Stimulated activated naive CD8-positive, alpha-beta T cell treated with anti-CD3 and anti-CD28 coated beads, Interleukin-15, amount 100 ng/mL, for 72 hours (primary cell): ENCODE data around the gene WDFY2.

Experiments used
- ATAC-seq: fragments of 150-1000 bp; cut with Tn5 transposase; 2 replicates; pipeline ENCODE4 v1.10.0; 2021; ENCODE audit warnings: mild to moderate bottlenecking, moderate library complexity
- DNase-seq, 2 donors: peaks; one replicate each; pipeline ENCODE4 v3.0.0; 2021 to 2022
- H3K27ac Mint-ChIP-seq, 2 donors: one replicate each; pipeline ENCODE4 v1.8.0; 2022; ENCODE audit warnings: mild to moderate bottlenecking in 2 of 2, mixed read lengths in 2 of 2, moderate library complexity in 2 of 2
- H3K27me3 Mint-ChIP-seq: one replicate; pipeline ENCODE4 v1.8.0; 2022; ENCODE audit warnings: mixed read lengths
- H3K4me1 Mint-ChIP-seq: one replicate; pipeline ENCODE4 v1.8.0; 2022; ENCODE audit warnings: mild to moderate bottlenecking, mixed read lengths
- H3K4me3 Mint-ChIP-seq, 2 donors: one replicate each; pipeline ENCODE4 v1.8.0; 2022; ENCODE audit warnings: mild to moderate bottlenecking in 2 of 2, mixed read lengths in 2 of 2, moderate library complexity in 1 of 2
- H3K9me3 Mint-ChIP-seq, 2 donors: one replicate each; pipeline ENCODE4 v1.8.0; 2022; ENCODE audit warnings: mixed read lengths in 2 of 2

The WDFY2 gene

GRCh38 chr13:51608857-51609406 is 24.7 kb downstream of the WDFY2 start:
- ATAC-seq (no peak), DNase-seq (no peak)
- Mint-ChIP-seq H3K27me3 (no peaks in the 10 kb centered on the region), H3K27ac (no peak overlapping the region), H3K4me1 (peaks cover 19% of the 10 kb centered on the region), H3K4me3 (no peak overlapping the region), H3K9me3 (peaks cover 0 to 6% of the 10 kb centered on the region in 2 donors)

DNA sequence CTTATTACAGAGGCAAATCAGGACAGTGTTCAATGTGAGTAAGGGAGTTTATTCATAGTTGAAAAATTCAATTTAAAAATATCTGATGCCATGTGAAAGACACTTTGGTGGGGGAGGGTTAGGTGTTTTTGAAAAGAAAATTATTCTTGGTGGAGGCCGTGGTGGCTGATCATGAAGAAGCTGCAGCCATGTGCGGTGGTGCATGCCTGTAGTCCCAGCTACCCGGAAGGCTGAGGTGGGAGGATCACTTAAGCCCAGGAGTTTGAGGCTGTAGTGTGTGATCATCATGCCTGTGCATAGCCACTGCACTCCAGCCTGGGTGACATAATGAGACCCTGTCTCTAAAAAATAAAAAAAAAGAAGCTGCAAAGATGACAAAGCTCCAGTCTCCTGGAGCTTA is 28.6 kb downstream of the WDFY2 start:
- Mint-ChIP-seq H3K27me3 (no peaks in the 10 kb centered on the region), H3K27ac (no peak overlapping the region), H3K9me3 (peaks cover 0 to under 1% of the 10 kb centered on the region in 2 donors), H3K4me1 (peaks cover 27% of the 10 kb centered on the region), H3K4me3 (no peak overlapping the region)
- ATAC-seq (no peak), DNase-seq (no peak)

GRCh38 chr13:51613535-51613934 is 29.3 kb downstream of the WDFY2 start:
- Mint-ChIP-seq H3K4me3 (no peak overlapping the region), H3K27ac (no peak overlapping the region), H3K9me3 (no peaks in the 10 kb centered on the region), H3K4me1 (peaks cover 33% of the 10 kb centered on the region), H3K27me3 (no peaks in the 10 kb centered on the region)
- no peak for ATAC-seq
- no peak for DNase-seq

GRCh38 chr13:51614350-51614786 is 30.1 kb downstream of the WDFY2 start:
- peak; percentile 94 for ATAC-seq
- H3K4me1 Mint-ChIP-seq: peaks cover 42% of the 10 kb centered on the region
- no peaks in the 10 kb centered on the region for H3K27me3 Mint-ChIP-seq

GRCh38 chr13:51618626-51619025 is 34.4 kb downstream of the WDFY2 start:
- H3K27ac Mint-ChIP-seq: peak overlapping the region in 1 of 2 donors; percentile 76
- ATAC-seq (no peak), DNase-seq (no peak)
- H3K4me3 Mint-ChIP-seq: no peak overlapping the region
- H3K27me3 Mint-ChIP-seq: no peaks in the 10 kb centered on the region
- H3K4me1 Mint-ChIP-seq: peaks cover 58% of the 10 kb centered on the region
- H3K9me3 Mint-ChIP-seq: no peaks in the 10 kb centered on the region

More at GRCh38 chr13:51614350-51614786, 30.1 kb downstream of the WDFY2 start:
- Mint-ChIP-seq H3K4me3 (peak overlapping the region; percentile 83 to 85), H3K9me3 (no peaks in the 10 kb centered on the region), H3K27ac (peak overlapping the region; percentile 97 to 98)
- peak in 1 of 2 donors; percentile 34 for DNase-seq

GRCh38 chr13:51619614-51620013 is 35.4 kb downstream of the WDFY2 start:
- peak overlapping the region in 1 of 2 donors; percentile 88 for H3K27ac Mint-ChIP-seq
- no peaks in the 10 kb centered on the region for H3K27me3 Mint-ChIP-seq
- no peak overlapping the region for H3K4me3 Mint-ChIP-seq
- no peaks in the 10 kb centered on the region for H3K9me3 Mint-ChIP-seq
- peaks cover 60% of the 10 kb centered on the region for H3K4me1 Mint-ChIP-seq
- ATAC-seq: peak; percentile 94
- DNase-seq: no peak

GRCh38 chr13:51620165-51620983 is 36.1 kb downstream of the WDFY2 start:
- peaks cover 62% of the 10 kb centered on the region for H3K4me1 Mint-ChIP-seq
- DNase-seq: no peak
- no peaks in the 10 kb centered on the region for H3K9me3 Mint-ChIP-seq
- no peaks in the 10 kb centered on the region for H3K27me3 Mint-ChIP-seq
- ATAC-seq: no peak
- H3K27ac Mint-ChIP-seq: peak overlapping the region; percentile 5 to 30
- no peak overlapping the region for H3K4me3 Mint-ChIP-seq

- peaks cover 67% of the 10 kb centered on the region for H3K4me1 Mint-ChIP-seq
These were observed 37.3 kb downstream of the WDFY2 start for GRCh38 chr13:51621602-51622001.

DNA sequence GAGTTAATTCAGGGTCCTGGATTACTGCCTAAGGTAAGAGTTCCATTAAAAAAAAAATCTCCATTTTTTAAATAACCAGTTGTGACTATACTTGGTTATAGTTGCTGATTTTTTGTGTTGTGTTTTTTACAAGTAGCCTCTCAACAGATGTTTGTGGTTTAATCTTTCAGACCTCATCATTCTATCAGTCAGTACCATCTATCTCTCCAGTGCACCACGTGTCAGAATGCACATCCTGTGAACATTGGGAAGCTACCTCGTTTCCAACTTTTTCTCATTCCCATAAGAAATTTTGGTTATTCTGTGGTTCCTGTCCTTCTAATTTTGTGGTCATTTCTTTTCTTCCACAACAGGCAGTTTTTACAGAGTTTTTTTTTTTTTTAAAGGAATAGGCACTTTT is 39.2 kb downstream of the WDFY2 start:
- Mint-ChIP-seq H3K27me3 (no peaks in the 10 kb centered on the region), H3K4me1 (peaks cover 68% of the 10 kb centered on the region), H3K9me3 (no peaks in the 10 kb centered on the region), H3K4me3 (no peak overlapping the region), H3K27ac (peak overlapping the region in 1 of 2 donors; percentile 72)
- no peak for ATAC-seq
- no peak for DNase-seq

More at GRCh38 chr13:51621602-51622001, 37.3 kb downstream of the WDFY2 start:
- no peak overlapping the region for H3K4me3 Mint-ChIP-seq
- no peaks in the 10 kb centered on the region for H3K9me3 Mint-ChIP-seq
- DNase-seq (no peak), ATAC-seq (no peak)
- H3K27ac Mint-ChIP-seq: no peak overlapping the region
- H3K27me3 Mint-ChIP-seq: no peaks in the 10 kb centered on the region

- DNase-seq (no peak), ATAC-seq (peak; percentile 44)
- H3K27me3 Mint-ChIP-seq: no peaks in the 10 kb centered on the region
- H3K4me1 Mint-ChIP-seq: peaks cover 68% of the 10 kb centered on the region
- no peak overlapping the region for H3K4me3 Mint-ChIP-seq
- no peak overlapping the region for H3K27ac Mint-ChIP-seq
- H3K9me3 Mint-ChIP-seq: no peaks in the 10 kb centered on the region
These were observed 39.9 kb downstream of the WDFY2 start for GRCh38 chr13:51624207-51624606.

- ATAC-seq (no peak), DNase-seq (no peak)
- Mint-ChIP-seq H3K4me1 (peaks cover 68% of the 10 kb centered on the region), H3K27ac (no peak overlapping the region), H3K27me3 (no peaks in the 10 kb centered on the region), H3K9me3 (no peaks in the 10 kb centered on the region), H3K4me3 (no peak overlapping the region)
These were observed 40.6 kb downstream of the WDFY2 start for GRCh38 chr13:51624695-51625345.

DNA sequence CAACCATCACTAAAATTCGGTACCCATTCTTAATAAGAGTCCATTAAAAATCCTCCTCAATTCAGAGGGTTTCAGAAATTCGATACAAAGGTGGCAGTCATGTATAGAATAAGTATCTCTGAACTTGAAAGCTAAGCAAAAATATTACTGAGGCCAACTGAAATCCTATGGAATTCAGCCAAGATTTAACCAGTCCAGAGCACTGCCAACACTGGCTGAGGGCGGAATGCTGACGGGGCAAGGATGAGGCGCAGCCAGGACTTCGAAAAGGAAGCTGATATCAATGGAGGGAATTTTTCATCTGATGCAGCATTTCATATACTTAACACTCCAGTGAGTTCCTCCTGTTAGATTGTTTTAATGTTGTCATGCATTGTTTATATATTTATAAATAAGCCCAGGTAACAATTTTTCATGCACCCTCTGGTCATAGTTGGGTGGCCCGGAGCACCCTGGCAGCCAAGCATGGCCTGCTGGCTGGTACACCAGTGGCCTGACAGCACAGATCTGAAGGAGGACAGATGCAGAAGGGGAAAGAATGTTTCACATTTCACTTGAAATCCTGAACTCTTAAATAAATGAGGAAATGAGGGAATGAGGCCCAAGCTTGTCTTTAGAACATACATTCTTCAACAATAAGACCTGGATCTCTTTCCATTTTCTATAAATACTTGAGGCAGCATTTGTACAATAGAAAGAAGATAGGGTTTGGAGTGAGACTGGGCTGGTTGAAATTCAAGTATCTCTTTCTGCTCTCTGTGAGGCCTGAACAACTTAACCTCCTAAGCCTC is 41.5 kb downstream of the WDFY2 start:
- no peak overlapping the region for H3K27ac Mint-ChIP-seq
- no peak overlapping the region for H3K4me3 Mint-ChIP-seq
- ATAC-seq: no peak
- DNase-seq: no peak
- H3K9me3 Mint-ChIP-seq: no peaks in the 10 kb centered on the region
- H3K4me1 Mint-ChIP-seq: peaks cover 68% of the 10 kb centered on the region
- no peaks in the 10 kb centered on the region for H3K27me3 Mint-ChIP-seq

DNA sequence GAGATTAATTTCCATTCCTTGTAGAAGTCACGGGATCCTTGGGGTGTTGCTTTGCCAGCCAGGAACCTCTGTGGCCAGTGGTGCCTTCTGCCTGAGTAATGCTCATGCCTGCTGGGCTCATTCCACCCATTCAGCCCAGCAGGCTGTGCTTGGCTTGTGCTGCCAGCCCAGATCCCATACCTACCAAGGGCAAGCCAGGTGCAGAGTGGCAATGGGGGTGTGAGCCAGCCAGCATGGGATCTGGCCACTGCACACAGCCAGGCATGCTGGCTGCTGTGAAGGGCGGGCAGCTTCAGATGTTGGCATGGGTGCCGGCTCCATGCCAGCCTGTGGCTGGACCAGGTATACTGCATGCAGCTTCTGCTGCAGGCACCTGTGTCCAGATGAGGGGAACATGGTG is 42.5 kb downstream of the WDFY2 start:
- Mint-ChIP-seq H3K9me3 (no peaks in the 10 kb centered on the region), H3K27me3 (no peaks in the 10 kb centered on the region), H3K4me3 (no peak overlapping the region), H3K27ac (no peak overlapping the region), H3K4me1 (peaks cover 65% of the 10 kb centered on the region)
- ATAC-seq (no peak), DNase-seq (no peak)

DNA sequence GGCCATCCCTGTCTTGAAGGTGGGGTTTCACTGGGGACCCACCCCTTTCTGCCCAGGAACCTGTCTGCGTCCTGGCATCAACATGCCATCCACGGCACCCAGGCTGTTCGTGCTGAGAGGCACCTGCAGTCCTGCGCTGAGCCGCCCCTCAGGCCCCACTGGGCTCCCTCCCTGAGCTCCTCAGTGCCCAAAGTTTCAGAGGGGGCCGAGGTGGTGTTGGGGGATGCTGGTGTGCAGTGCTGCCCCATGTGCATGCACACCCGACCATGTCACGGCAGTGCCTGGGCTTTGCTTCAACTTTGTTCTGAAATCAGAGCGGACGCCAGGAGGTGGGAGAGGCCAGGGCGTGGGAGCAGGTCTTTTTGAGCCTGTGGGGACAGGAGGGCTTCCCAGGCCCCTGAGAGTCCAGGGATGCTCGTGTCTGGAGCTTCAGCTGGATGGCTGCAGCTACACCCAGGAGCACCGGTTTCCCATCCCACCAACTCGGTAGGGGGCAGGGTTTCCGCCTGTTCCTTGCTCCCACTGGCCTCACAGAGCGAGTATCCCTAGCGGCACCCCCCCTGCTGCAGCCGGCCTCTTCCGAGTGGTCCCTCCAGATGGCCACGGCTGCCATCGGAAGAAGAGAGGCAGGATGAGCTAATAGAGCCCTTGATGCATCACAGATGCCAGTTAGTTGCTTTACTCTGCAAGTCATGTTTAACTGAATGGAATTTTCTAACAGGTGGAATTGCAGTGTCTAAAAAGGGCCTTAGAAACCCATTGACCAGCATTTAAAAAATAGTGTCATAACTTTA is 44.0 kb downstream of the WDFY2 start:
- no peak for DNase-seq
- Mint-ChIP-seq H3K4me1 (peaks cover 63% of the 10 kb centered on the region), H3K4me3 (no peak overlapping the region), H3K9me3 (no peaks in the 10 kb centered on the region), H3K27me3 (no peaks in the 10 kb centered on the region), H3K27ac (no peak overlapping the region)
- no peak for ATAC-seq
